Loucy (cell line): ENCODE results near the gene CERS5.

Experiments
- EZH2phosphoT487 ChIP-seq: fragments of 200-600 bp; IDR thresholded peaks from 2 replicates; pipeline ENCODE4 v1.6.1; 2018; ENCODE audit warnings: antibody characterized with exemption, mild to moderate bottlenecking, moderate library complexity, borderline replicate concordance
- TF ChIP-seq, protein P1 (sequence below): fragments of 200-600 bp; sonication (generic); conservative IDR thresholded peaks from 2 replicates; pipeline ENCODE4 v1.5.1; 2014; ENCODE audit warnings: mild to moderate bottlenecking, antibody characterized with exemption, low read length

DNA sequence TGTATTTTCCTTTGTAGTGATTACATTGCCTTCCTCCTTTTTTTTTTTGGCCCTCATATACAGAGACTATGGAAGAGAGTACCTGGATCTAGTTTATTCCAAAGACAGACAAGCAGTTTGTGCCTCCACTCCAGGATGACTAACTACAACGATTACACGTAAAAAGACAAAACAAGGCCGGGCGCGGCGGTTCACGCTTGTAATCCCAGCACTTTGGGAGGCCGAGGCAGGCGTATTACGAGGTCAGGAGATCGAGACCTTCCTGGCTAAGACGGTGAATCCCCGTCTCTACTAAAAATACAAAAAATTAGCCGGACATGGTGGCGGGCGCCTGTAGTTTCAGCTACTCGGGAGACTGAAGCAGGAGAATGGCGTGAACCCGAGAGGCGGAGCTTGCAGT is 2.2 kb downstream of the CERS5 start:
- TF ChIP-seq, protein P1, sequence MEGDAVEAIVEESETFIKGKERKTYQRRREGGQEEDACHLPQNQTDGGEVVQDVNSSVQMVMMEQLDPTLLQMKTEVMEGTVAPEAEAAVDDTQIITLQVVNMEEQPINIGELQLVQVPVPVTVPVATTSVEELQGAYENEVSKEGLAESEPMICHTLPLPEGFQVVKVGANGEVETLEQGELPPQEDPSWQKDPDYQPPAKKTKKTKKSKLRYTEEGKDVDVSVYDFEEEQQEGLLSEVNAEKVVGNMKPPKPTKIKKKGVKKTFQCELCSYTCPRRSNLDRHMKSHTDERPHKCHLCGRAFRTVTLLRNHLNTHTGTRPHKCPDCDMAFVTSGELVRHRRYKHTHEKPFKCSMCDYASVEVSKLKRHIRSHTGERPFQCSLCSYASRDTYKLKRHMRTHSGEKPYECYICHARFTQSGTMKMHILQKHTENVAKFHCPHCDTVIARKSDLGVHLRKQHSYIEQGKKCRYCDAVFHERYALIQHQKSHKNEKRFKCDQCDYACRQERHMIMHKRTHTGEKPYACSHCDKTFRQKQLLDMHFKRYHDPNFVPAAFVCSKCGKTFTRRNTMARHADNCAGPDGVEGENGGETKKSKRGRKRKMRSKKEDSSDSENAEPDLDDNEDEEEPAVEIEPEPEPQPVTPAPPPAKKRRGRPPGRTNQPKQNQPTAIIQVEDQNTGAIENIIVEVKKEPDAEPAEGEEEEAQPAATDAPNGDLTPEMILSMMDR: no peak
- no peak for TF ChIP-seq EZH2phosphoT487
